Measurements from ENCODE around the gene SEC22A.

The SEC22A gene

GRCh38 chr3:123263941-123264340 is 62.2 kb downstream of the SEC22A start:
- no peak for DNase-seq (ENCODE audit: low read depth)

- DNase-seq (ENCODE audit: low read depth) = no peak
Measured at GRCh38 chr3:123267821-123268220, 66.1 kb downstream of the SEC22A start.

- no peak for DNase-seq (ENCODE audit: low read depth)
Measured at GRCh38 chr3:123270818-123271217, 69.1 kb downstream of the SEC22A start.

- peak; percentile 6 for DNase-seq (ENCODE audit: low read depth)
Measured at GRCh38 chr3:123271466-123272159, 69.9 kb downstream of the SEC22A start.

- peak; percentile 72 for DNase-seq (ENCODE audit: low read depth)
Measured at GRCh38 chr3:123272547-123272946, 70.8 kb downstream of the SEC22A start.

- DNase-seq (ENCODE audit: low read depth) = no peak
Measured at GRCh38 chr3:123275691-123276090, 73.9 kb downstream of the SEC22A start.

- no peak for DNase-seq (ENCODE audit: low read depth)
Measured at GRCh38 chr3:123276346-123277006, 74.7 kb downstream of the SEC22A start.

- DNase-seq (ENCODE audit: low read depth) = no peak
Measured at GRCh38 chr3:123277106-123277505, 75.4 kb downstream of the SEC22A start.

- DNase-seq (ENCODE audit: low read depth) = no peak
Measured at GRCh38 chr3:123278446-123278845, 76.7 kb downstream of the SEC22A start.

GRCh38 chr3:123279121-123279520 is 77.4 kb downstream of the SEC22A start:
- no peak for DNase-seq (ENCODE audit: low read depth)

GRCh38 chr3:123281406-123281805 is 79.7 kb downstream of the SEC22A start:
- DNase-seq (ENCODE audit: low read depth) = no peak

- DNase-seq (ENCODE audit: low read depth) = no peak
Measured at GRCh38 chr3:123281929-123282328, 80.2 kb downstream of the SEC22A start.

GRCh38 chr3:123282461-123282860 is 80.7 kb downstream of the SEC22A start:
- no peak for DNase-seq (ENCODE audit: low read depth)

- DNase-seq (ENCODE audit: low read depth) = no peak
Measured at GRCh38 chr3:123283074-123283473, 81.3 kb downstream of the SEC22A start.

- DNase-seq (ENCODE audit: low read depth) = no peak
Measured at GRCh38 chr3:123283657-123284398, 82.1 kb downstream of the SEC22A start.

GRCh38 chr3:123284399-123285010 is 82.8 kb downstream of the SEC22A start:
- no peak for DNase-seq (ENCODE audit: low read depth)

- peak; percentile 37 for DNase-seq (ENCODE audit: low read depth)
Measured at GRCh38 chr3:123285066-123285465, 83.3 kb downstream of the SEC22A start.

- DNase-seq (ENCODE audit: low read depth) = no peak
Measured at GRCh38 chr3:123285479-123285878, 83.7 kb downstream of the SEC22A start.

- no peak for DNase-seq (ENCODE audit: low read depth)
Measured at GRCh38 chr3:123285931-123286307, 84.2 kb downstream of the SEC22A start.

- DNase-seq (ENCODE audit: low read depth) = peak; percentile 75
Measured at GRCh38 chr3:123286308-123287023, 84.7 kb downstream of the SEC22A start.

GRCh38 chr3:123287051-123287961 is 85.6 kb downstream of the SEC22A start:
- DNase-seq (ENCODE audit: low read depth) = no peak
